Mucosa of rectum (tissue), 2 donors: ENCODE measurements around the gene FAM131C.
"Not testable (repeated sequence)": the region's sequence is repeated elsewhere in the genome, so short reads cannot be mapped to it uniquely, and the experiment has no call there.

Experiments
- H3K27ac ChIP-seq, 2 donors: one replicate each; pipeline ENCODE4 v1.7.0; 2013; ENCODE audit warnings: inconsistent platforms in 2 of 2, low read depth in 2 of 2, low read length in 2 of 2
- H3K27me3 ChIP-seq, 2 donors: one replicate each; pipeline ENCODE4 v1.7.0; 2013; ENCODE audit warnings: low read length in 2 of 2; ENCODE audit not compliant: control insufficient read depth in 2 of 2, insufficient read depth in 2 of 2
- H3K36me3 ChIP-seq, 2 donors: one replicate each; pipeline ENCODE4 v1.7.0; 2013; ENCODE audit warnings: low read length in 2 of 2; ENCODE audit not compliant: control insufficient read depth in 2 of 2, insufficient read depth in 2 of 2
- H3K4me1 ChIP-seq, 2 donors: one replicate each; pipeline ENCODE4 v1.7.0; 2013; ENCODE audit warnings: low read length in 2 of 2, mild to moderate bottlenecking in 1 of 2; ENCODE audit not compliant: control insufficient read depth in 2 of 2, insufficient read depth in 2 of 2
- H3K4me3 ChIP-seq, 2 donors: one replicate each; pipeline ENCODE4 v1.7.0; 2013; ENCODE audit warnings: low read length in 2 of 2
- H3K9ac ChIP-seq, 2 donors: one replicate each; pipeline ENCODE4 v1.7.0; 2013; ENCODE audit warnings: low read length in 2 of 2, low read depth in 1 of 2, mild to moderate bottlenecking in 1 of 2
- H3K9me3 ChIP-seq, 2 donors: one replicate each; pipeline ENCODE4 v1.7.0; 2013; ENCODE audit warnings: low read length in 2 of 2; ENCODE audit not compliant: control insufficient read depth in 2 of 2
- donor health status: healthy.
- donor health status: Normal muscosa, but diverticular disease.

Gene FAM131C

GRCh38 chr1:16068356-16069270, 4.8 kb downstream of the FAM131C start:
- H3K27me3 ChIP-seq = no peaks in the 10 kb centered on the region
- H3K9ac ChIP-seq = peak overlapping the region in 1 of 2 donors; percentile 3
- H3K9me3 ChIP-seq = no peaks in the 10 kb centered on the region
- no peak overlapping the region for H3K27ac ChIP-seq
- peaks cover 6 to 11% of the 10 kb centered on the region in 2 donors for H3K4me1 ChIP-seq
- no peaks in the 10 kb centered on the region for H3K36me3 ChIP-seq
- no peak overlapping the region for H3K4me3 ChIP-seq

- H3K4me1 ChIP-seq = peaks cover 4 to 8% of the 10 kb centered on the region in 2 donors
- no peaks in the 10 kb centered on the region for H3K36me3 ChIP-seq
- no peak overlapping the region for H3K27ac ChIP-seq
- H3K4me3 ChIP-seq = no peak overlapping the region
- H3K27me3 ChIP-seq = no peaks in the 10 kb centered on the region
- no peak overlapping the region for H3K9ac ChIP-seq
- no peaks in the 10 kb centered on the region for H3K9me3 ChIP-seq
These were observed 5.5 kb downstream of the FAM131C start for GRCh38 chr1:16067933-16068332.

GRCh38 chr1:16067127-16067768, 6.2 kb downstream of the FAM131C start:
- peaks cover 3 to 7% of the 10 kb centered on the region in 2 donors for H3K4me1 ChIP-seq
- no peak overlapping the region for H3K4me3 ChIP-seq
- H3K27ac ChIP-seq = no peak overlapping the region
- H3K9me3 ChIP-seq = no peaks in the 10 kb centered on the region
- H3K36me3 ChIP-seq = no peaks in the 10 kb centered on the region
- no peaks in the 10 kb centered on the region for H3K27me3 ChIP-seq
- H3K9ac ChIP-seq = no peak overlapping the region

GRCh38 chr1:16066245-16066644, 7.2 kb downstream of the FAM131C start:
- Histone ChIP-seq H3K27ac (no peak overlapping the region), H3K9me3 (no peaks in the 10 kb centered on the region)

GRCh38 chr1:16065269-16065576, 8.2 kb downstream of the FAM131C start:
- Histone ChIP-seq H3K36me3 (no peaks in the 10 kb centered on the region), H3K27ac (no peak overlapping the region), H3K4me3 (no peak overlapping the region), H3K9ac (no peak overlapping the region), H3K27me3 (no peaks in the 10 kb centered on the region), H3K4me1 (peaks cover 3 to 7% of the 10 kb centered on the region in 2 donors), H3K9me3 (no peaks in the 10 kb centered on the region)

More at GRCh38 chr1:16066245-16066644, 7.2 kb downstream of the FAM131C start:
- peaks cover 3 to 7% of the 10 kb centered on the region in 2 donors for H3K4me1 ChIP-seq
- H3K4me3 ChIP-seq = no peak overlapping the region
- no peak overlapping the region for H3K9ac ChIP-seq
- H3K27me3 ChIP-seq = no peaks in the 10 kb centered on the region
- no peaks in the 10 kb centered on the region for H3K36me3 ChIP-seq

- peaks cover 3 to 7% of the 10 kb centered on the region in 2 donors for H3K4me1 ChIP-seq
- no peaks in the 10 kb centered on the region for H3K36me3 ChIP-seq
- no peaks in the 10 kb centered on the region for H3K27me3 ChIP-seq
- H3K9me3 ChIP-seq = no peaks in the 10 kb centered on the region
- no peak overlapping the region for H3K9ac ChIP-seq
- no peak overlapping the region for H3K4me3 ChIP-seq
- no peak overlapping the region for H3K27ac ChIP-seq
These were observed 8.7 kb downstream of the FAM131C start for GRCh38 chr1:16064536-16065268.

GRCh38 chr1:16063921-16064320, 9.5 kb downstream of the FAM131C start:
- Histone ChIP-seq H3K27ac (no peak overlapping the region), H3K9ac (no peak overlapping the region)

GRCh38 chr1:16063226-16063829, 10.1 kb downstream of the FAM131C start:
- no peak overlapping the region for H3K27ac ChIP-seq
- no peaks in the 10 kb centered on the region for H3K27me3 ChIP-seq
- peaks cover 3% of the 10 kb centered on the region in 2 donors for H3K4me1 ChIP-seq
- H3K9me3 ChIP-seq = no peaks in the 10 kb centered on the region
- no peak overlapping the region for H3K4me3 ChIP-seq
- H3K36me3 ChIP-seq = no peaks in the 10 kb centered on the region
- no peak overlapping the region for H3K9ac ChIP-seq

More at GRCh38 chr1:16063921-16064320, 9.5 kb downstream of the FAM131C start:
- Histone ChIP-seq H3K4me3 (no peak overlapping the region), H3K9me3 (no peaks in the 10 kb centered on the region), H3K27me3 (no peaks in the 10 kb centered on the region), H3K36me3 (no peaks in the 10 kb centered on the region), H3K4me1 (peaks cover 3 to 7% of the 10 kb centered on the region in 2 donors)

GRCh38 chr1:16062687-16063075, 10.8 kb downstream of the FAM131C start:
- H3K4me1 ChIP-seq, H3K4me3 ChIP-seq, H3K36me3 ChIP-seq, H3K9me3 ChIP-seq, H3K27me3 ChIP-seq, H3K9ac ChIP-seq, H3K27ac ChIP-seq: not testable (repeated sequence)
